NCI-H2171 (cell line): ENCODE measurements around the gene ZNF407.
"Not testable (repeated sequence)": the region's sequence is repeated elsewhere in the genome, so short reads cannot be mapped to it uniquely, and the experiment has no call there.

ENCODE experiments used
- DNase-seq: peaks from one replicate; lab custom pipeline; 2025; lab: John Stamatoyannopoulos, UW

ZNF407 gene, protein sequence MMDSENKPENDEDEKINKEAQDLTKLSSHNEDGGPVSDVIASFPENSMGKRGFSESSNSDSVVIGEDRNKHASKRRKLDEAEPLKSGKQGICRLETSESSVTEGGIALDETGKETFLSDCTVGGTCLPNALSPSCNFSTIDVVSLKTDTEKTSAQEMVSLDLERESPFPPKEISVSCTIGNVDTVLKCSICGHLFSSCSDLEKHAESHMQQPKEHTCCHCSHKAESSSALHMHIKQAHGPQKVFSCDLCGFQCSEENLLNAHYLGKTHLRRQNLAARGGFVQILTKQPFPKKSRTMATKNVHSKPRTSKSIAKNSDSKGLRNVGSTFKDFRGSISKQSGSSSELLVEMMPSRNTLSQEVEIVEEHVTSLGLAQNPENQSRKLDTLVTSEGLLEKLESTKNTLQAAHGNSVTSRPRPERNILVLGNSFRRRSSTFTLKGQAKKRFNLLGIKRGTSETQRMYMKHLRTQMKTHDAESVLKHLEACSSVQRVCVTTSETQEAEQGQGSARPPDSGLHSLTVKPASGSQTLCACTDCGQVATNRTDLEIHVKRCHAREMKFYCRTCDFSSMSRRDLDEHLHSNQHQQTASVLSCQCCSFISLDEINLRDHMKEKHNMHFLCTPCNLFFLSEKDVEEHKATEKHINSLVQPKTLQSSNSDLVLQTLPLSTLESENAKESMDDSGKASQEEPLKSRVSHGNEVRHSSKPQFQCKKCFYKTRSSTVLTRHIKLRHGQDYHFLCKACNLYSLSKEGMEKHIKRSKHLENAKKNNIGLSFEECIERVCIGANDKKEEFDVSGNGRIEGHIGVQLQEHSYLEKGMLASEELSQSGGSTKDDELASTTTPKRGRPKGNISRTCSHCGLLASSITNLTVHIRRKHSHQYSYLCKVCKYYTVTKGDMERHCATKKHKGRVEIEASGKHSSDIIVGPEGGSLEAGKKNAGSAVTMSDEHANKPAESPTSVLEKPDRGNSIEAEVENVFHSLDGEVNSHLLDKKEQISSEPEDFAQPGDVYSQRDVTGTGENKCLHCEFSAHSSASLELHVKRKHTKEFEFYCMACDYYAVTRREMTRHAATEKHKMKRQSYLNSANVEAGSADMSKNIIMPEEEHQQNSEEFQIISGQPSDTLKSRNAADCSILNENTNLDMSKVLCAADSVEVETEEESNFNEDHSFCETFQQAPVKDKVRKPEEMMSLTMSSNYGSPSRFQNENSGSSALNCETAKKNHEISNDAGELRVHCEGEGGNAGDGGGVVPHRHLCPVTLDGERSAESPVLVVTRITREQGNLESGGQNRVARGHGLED (N-terminal part only)

DNA sequence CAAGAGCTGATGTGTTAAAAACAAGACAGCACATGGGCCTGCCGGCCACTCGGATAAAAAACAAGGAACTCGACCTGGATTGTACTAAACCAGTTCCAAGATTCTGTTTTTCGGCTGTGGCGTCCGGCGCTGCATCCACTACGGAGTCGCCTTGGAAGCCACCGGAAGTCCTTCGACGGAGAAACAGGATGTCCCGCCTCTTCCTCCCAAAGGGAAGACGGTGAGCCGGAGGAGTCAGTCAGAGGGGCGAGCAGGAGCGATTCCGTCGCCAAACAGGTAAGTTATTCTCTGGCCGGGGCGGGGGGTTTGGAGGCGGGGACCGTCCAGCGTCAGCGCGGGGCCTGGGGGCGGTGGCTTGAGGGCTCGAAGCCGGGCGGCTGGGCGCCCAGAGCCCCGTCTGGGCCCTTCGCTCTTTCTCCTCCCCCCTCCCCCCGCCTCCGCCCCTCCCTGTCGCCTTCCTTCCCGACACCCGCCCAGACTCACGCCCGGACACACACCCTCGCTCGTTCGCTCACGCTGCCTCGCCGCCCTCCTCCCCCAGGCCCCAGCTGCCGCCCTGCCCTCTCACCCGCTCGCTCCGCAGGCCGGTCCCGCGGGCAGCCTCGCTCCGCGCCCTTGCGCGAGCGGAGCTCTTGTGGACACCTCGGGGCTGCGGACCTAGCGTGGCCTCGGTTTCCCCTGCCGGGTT lies at the start of gene ZNF407:
Gene ZNF407, plus strand, starts transcription at position 209 of the 688 bp plus-strand sequence. CDS start 33,150 bp downstream, outside the sequence.
- peak; percentile 54 for DNase-seq

DNA sequence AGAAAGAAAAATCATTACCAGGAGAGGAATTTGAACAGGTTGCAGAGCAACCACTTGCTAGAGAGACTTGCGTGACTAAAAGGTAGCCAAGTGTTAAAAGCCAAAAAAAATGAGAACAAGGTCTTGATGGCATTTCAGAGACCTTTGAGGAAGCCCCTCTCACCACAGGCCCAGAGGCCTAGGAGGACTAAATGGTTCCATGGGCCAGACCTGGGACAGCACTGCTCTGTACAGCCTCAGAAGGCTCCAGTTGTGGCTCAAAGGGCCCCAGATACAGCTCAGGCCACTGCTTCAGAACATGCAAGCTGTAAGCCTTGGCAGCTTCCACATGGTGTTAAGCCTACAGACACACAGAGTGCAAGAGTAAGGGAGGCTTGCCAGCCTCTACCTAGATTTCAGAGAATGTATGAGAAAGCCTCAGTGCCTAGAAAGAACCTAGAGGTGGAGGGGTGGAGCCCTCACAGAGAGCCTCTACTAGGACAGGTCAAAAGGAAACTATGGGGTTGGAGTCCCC lies 48.0 kb upstream of the ZNF407 start:
- no peak for DNase-seq

DNA sequence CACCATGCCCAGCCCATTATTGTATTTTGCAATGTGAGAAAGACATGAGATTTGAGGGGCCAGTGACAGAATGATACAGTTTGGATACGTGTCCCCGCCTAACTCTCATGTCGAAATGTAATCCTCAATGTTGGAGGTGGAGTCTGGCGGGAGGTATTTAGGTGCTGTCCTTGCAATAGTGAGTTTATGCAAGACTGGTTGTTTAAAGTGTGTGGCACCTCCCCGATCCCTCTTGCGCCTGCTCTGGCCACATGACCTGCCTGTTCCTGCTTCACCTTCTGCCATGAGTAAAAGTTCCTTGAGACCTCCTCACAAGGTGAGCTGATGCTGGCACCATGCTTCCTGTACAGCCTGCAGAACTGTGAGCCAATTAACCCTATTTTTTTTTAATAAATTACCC lies 46.8 kb upstream of the ZNF407 start:
- DNase-seq: no peak

DNA sequence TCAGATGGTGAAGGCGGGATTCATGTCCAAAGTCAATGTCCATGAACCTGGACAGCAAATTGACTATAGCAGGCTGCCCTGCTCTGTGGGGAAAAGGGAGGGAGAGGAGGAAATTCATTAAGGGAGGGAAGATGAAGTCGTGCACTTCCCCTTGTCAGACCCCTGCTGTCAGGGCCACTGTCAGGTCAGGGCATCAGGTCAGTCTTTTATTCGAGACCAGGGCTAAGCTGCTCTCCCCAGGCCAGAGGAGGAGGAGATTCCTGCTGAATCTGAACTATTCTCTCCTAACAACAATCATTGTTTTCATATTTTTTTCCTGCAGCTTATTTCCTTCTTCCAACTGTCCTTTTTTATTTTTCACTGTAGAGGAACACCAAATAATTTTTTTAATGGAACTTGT lies 46.2 kb upstream of the ZNF407 start:
- DNase-seq: no peak

DNA sequence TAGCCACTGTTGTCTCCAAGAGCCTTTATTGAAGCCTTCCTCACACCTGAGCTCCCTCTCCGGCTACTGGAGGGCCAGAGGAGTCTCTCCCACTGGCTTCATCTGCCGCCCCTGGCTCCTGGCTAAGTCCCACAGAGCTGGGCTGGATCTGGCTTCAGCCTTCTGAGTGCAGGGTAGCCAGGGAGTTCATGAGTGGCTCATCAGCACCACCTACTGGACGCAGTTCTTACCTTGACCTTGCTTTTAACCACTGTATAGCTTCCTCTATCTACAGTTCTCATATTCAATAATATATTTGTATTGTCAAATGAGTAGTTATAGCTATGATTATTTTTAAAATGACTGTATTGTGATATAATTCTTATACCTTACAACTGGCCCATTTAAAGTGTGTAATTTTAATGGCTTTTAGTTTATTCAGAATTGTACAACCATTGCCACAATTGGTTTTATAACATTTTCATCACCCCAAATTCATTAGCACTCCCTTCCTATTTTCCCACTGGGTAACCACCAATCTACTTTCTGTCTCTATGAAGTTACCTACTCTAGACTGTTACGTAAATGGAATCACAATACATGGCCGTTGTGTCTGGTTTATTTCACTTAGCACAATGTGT lies 45.6 kb upstream of the ZNF407 start:
- DNase-seq: peak; percentile 12

DNA sequence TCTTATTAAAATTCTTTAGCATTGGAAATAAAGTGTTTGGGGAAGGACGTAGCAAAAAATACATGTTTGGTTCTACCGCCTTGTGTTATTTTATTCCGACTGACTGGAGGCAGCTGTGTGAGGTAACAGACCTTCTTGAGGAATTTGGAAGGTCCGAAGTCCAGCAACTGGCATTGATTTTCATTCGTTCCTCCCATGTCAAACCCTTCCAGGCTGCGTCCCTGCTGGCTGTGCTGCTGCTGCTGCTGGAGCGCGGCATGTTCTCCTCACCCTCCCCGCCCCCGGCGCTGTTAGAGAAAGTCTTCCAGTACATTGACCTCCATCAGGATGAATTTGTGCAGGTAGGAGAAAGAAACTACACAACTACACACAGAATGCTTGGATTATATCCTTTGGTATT lies 41.5 kb upstream of the ZNF407 start:
- DNase-seq: no peak

DNA sequence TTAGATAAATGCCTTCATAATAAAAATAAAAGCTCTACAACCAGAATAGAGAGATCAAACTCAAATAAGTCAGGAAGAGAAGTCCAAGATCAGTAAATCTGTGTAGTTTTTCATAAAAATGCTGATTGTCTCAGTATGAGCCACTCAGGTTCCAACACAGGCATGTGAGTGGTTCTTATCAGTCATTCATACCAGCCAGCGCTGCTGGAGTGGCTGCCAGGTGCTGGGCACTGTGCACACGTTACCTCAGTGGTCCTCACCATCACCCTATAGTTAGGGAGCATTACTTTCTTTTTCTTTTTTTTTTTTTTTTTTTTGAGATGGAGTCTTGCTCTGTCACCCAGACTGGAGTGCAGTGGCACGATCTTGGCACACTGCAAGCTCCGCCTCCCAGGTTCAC lies 39.6 kb upstream of the ZNF407 start:
- no peak for DNase-seq

DNA sequence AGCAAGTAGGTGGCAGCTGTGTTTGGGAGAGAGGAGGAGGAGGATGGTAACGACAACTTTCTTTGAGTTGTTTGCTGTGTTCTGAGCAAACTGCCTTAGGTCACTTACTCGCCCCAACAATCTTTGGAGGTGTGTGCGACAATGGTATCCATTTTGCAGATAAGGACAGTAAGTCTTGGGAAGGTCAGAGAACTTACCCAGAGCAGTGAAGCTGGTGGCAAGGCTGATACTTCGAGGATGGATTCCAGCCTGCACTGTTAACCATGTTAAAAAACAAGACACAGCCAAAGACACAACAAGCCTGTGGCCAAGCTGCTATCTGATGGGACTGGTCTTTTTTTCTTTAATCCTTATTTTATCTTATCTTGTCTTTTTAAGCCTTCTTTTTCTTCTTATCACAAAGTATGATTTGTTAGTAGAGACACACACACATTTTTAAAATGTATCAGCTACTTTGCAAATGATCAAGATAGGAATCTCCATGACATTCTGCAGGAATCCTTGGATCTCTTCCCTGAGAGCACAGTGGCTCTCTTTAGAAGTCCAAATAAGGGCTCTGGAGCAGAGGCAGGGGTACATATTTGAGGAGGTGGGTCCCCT lies 35.4 kb upstream of the ZNF407 start:
- DNase-seq: no peak

DNA sequence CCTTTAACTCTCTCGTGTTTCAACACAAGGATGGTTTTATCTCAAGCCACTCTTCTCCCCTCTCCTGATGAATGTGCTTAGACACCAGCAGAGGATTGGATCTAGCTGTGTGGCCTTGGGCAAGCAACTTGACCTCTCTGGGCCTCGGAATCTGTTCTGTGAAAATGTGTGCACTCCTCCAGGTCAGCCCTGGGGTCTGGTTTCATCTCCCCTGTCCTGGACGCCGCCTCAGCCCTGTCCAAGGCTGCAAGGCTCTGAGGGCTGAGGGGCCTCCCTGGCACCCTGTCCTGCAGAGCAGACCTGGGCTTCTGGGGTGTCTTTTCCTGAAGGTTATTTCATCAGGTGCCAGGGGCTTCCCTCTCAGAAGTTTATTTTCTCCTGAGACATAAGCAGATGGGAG lies 34.9 kb upstream of the ZNF407 start:
- no peak for DNase-seq

DNA sequence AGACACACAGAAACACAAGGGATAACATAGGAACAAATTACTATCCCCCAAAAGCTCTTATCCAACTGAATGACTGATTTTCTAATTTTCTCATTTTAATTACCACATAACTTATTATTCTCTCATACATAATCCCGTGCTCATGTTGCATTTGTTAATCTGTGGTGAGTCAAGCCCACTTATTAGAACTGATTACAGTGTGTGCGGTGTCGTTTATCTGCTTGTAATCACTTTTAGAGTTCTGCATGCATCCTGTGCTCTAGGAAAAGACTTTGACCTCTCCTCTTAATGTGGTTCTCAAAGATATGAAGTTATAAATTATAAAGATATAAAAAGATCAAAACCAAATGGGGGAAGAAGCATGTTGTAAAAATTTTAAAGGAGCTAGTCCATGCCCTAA lies 33.7 kb upstream of the ZNF407 start:
- no peak for DNase-seq

DNA sequence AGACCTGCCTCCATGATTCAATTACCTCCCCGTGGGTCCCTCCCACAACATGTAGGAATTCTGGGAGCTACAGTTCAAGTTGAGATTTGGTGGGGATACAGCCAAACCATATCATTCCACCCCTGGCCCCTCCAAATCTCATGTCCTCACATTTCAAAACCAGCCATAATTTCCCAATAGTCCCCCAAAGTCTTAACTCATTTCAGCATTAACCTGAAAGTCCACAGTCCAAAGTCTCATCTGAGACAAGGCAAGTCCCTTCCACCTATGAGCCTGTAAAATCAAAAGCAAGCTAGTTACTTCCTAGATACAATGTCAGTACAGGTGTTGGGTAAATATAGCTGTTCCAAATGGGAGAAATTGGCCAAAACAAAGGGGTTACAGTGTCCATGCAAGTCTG lies 32.5 kb upstream of the ZNF407 start:
- DNase-seq: not testable (repeated sequence)

DNA sequence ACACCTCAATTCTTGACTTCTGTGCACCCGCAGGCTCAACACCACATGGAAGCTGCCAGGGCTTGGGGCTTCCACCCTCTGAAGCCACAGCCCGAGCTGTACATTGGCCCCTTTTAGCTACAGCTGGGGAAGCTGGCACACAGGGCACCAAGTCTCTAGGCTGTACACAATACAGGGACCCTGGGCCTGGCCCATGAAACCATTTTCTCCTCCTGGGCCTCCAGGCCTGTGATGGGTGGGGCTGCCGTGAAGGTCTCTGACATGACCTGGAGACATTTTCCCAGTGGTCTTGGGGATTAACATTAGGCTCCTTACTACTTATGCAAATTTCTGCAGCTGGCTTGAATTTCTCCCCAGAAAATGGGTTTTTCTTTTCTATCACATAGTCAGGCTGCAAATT lies 31.7 kb upstream of the ZNF407 start:
- DNase-seq: not testable (repeated sequence)

DNA sequence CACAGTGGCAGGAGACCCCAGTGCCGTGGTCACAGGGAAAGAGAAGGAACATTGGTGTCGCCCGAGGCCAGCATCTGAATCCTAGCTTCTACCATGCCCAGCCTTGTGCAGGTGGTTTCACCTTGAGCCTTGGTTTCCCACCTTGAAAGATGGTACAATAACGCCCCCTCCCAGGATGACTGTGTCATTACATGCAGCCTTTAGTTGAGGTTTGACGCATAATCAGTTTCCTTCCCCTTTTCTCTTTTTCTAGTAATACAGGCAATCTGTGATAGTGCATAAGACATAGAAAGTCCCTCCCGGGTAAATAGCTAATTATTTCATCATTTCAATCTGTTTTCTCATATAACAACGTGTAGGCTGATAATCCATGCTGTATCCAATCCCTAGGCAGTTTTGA lies 29.8 kb upstream of the ZNF407 start:
- no peak for DNase-seq

DNA sequence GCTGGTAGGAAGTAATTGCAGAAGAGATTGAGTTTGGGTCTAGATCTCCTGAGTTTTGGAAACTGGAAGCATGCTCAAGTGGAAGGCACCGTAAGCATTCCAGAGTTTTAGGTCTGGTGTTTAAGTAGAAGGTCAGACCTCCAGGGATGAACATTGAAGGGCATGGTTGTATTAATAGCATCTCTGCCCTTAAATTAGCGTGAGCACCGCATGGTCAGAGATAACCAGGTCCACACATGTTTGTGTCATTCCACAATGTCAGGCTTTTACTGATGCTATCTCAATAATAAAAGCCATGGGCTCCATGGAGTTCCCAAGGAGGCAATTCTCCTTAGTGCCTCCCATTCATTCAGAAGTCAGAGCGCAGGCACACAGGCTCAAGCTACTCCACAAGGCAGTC lies 28.3 kb upstream of the ZNF407 start:
- DNase-seq: no peak

DNA sequence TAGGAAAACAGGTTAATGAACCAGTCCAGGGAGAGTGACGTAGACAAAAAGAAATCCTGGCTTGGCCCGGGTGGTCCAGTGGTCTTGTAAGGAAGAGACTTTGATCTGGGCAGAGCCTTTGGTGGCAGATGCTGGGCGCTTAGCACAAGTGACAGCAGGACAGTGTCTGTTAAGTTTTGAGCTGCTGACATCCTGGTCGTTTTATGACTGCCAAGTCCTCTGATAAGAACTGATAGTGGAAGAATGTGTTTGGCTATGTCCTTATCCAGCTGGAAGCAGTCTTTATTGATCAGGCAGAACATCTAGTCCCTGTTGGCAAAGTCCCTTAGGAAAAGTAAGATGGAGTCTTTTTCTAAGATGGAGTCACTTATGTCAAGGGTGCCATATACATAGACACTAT lies 27.4 kb upstream of the ZNF407 start:
- DNase-seq: no peak

DNA sequence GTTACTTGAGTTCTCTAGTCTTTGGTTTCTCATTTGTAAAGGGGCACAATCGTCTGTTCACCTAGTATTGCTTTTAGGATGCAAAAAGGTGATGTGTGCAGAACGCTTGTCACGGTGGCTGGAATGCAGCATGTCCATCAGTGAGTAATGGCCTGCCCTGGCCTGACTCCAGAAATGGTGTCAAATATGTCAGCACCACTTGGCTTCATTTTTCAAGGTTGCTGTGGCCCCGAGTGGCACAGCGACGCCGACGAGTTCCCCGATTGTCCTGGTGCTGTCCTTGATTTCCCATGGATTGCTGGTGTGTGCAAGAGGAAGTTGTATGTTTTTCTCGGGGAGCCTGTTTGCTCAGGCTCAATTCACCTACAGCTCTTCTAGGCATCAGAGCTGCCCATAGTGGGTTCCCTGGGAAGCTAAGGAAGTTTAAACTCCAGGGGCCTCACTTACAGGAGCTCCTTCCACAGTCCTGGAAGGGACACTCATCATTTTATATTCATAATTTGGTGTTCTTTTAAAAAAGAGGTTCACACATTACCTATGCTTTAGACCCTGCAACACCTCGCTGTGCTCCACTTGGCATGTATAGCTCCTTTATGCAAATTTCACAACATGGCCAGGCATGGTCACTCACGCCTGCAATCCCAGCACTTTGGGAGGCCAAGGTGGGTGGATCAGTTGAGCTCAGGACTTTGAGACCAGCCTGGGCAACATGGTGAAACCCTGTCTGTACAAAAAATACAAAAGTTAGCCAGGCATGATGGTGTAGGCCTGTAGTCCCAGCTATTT lies 25.6 kb upstream of the ZNF407 start:
- no peak for DNase-seq

DNA sequence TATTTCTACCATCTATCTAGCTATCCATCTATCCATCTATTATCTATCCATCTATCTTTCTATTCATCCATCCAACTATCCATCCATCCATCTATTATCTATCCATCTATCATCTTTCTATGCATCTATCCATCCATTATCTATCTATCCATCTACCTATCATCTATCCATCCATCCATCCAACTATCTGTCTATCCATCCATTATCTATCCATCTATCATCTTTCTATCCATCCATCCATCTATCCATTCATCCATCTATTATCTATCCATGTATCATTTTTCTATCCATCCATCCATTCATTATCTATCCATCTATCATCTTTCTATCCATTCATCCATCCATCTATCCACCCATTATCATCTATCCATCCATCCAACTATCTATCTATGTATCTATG lies 24.6 kb upstream of the ZNF407 start:
- no peak for DNase-seq

DNA sequence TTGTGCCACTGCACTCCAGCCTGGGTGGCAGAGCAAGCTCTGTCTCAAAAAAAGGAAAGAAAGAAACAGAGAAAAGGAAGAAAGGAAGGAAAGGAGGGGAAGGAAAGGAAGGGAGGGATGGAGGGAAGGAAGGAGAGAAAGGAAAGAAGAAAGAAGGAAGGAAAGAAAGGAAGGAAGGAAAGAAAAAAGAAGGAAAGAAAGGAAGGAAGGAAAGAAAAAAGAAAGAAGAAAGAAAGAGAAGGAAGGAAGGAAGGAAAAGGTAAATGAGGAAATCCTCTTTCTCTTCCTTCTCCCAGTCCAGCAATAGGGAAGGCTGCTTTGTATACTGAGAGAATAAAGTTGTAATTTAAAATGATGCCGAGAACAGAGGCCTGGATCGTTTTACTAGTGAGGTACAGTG lies 22.8 kb upstream of the ZNF407 start:
- DNase-seq: no peak

DNA sequence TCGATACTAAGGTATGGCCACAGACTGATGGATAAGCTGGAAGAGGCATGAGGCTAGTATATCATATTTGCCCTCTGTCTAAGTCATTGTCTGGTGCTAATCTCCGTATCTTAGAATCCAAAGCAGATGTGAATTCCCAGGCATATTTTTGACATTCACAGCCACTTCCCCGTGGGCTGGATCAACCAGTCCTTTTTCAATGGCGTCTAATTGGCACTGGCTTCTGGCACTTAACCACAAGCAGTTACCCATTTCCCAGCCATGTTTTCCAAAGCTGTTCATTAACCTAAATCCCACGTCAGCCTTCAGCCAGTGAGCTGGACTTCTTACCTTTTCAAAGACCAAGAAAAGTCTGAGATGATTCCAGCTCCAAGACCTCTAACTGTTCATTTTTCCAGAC lies 20.7 kb upstream of the ZNF407 start:
- no peak for DNase-seq
